OCI-LY7 (cell line): Measurements from ENCODE around the gene PDZD7. TPM values are rescaled to one million over a fixed set of nuclear protein-coding genes. Genes with fewer than 3 reads are reported as not detected.

Source experiments
- BruUV-seq: library from RNA; stranded (reverse); fragments of 400-500 nt; replicated peaks from 2 replicates; lab custom pipeline; 2021; lab: Mats Ljungman, UMichigan
- CTCF ChIA-PET: fragments of 300-600 bp; sonication (Branson Sonifier 250); formaldehyde crosslinking; loops from one replicate; lab custom pipeline; 2022; ENCODE audit warnings: antibody characterized with exemption; ENCODE audit not compliant: unreplicated experiment; lab: Charles Lee
- POLR2A ChIA-PET: fragments of 300-600 bp; sonication (Branson Sonifier 250); formaldehyde crosslinking; loops from one replicate; lab custom pipeline; 2022; ENCODE audit warnings: antibody characterized with exemption; lab: Charles Lee
- DNase-seq: peaks from one replicate; pipeline ENCODE4 v3.0.0-alpha.2; 2015; ENCODE audit warnings: low spot score
- H2AFZ ChIP-seq: fragments of 200-600 bp; sonication (generic), shearing (Covaris generic); 2 replicates; pipeline ENCODE4 v1.6.1; 2014; ENCODE audit warnings: mild to moderate bottlenecking, antibody characterized with exemption, low read length, moderate library complexity
- H3K27ac ChIP-seq: fragments of 200-600 bp; sonication (generic); 2 replicates; pipeline ENCODE4 v1.5.1; 2014; ENCODE audit warnings: mixed run types, low read depth, mild to moderate bottlenecking, moderate library complexity, low read length, inconsistent platforms; ENCODE audit not compliant: poor library complexity, severe bottlenecking
- H3K36me3 ChIP-seq: fragments of 200-600 bp; sonication (generic); 2 replicates; pipeline ENCODE4 v1.6.1; 2014; ENCODE audit warnings: mild to moderate bottlenecking, antibody characterized with exemption, low read length, moderate library complexity, mixed read lengths; ENCODE audit not compliant: insufficient read depth
- H3K4me1 ChIP-seq: fragments of 200-600 bp; sonication (generic); 2 replicates; pipeline ENCODE4 v1.5.1; 2014; ENCODE audit warnings: mild to moderate bottlenecking, low read length; ENCODE audit not compliant: insufficient read depth, poor library complexity, severe bottlenecking
- H3K4me2 ChIP-seq: fragments of 200-600 bp; sonication (generic); 2 replicates; pipeline ENCODE4 v1.6.1; 2014; ENCODE audit warnings: mild to moderate bottlenecking, low read length
- H3K4me3 ChIP-seq: fragments of 200-600 bp; sonication (generic); 2 replicates; pipeline ENCODE4 v1.5.1; 2014; ENCODE audit warnings: mild to moderate bottlenecking, low read depth, low read length; ENCODE audit not compliant: poor library complexity, severe bottlenecking
- H3K79me2 ChIP-seq: fragments of 200-600 bp; sonication (generic); 2 replicates; pipeline ENCODE4 v1.6.1; 2016; ENCODE audit warnings: low read depth, mild to moderate bottlenecking, low read length, moderate library complexity, mixed read lengths; ENCODE audit not compliant: insufficient read depth
- H3K9me2 ChIP-seq: fragments of 200-600 bp; sonication (generic); 2 replicates; pipeline ENCODE4 v1.6.1; 2016; ENCODE audit warnings: mild to moderate bottlenecking, low read length, mixed read lengths; ENCODE audit not compliant: insufficient read depth
- H3K9me3 ChIP-seq: fragments of 200-600 bp; sonication (generic); 2 replicates; pipeline ENCODE4 v1.6.1; 2014; ENCODE audit warnings: mild to moderate bottlenecking, mixed run types, low read length, mixed read lengths
- H4K20me1 ChIP-seq: fragments of 200-600 bp; sonication (generic); 2 replicates; pipeline ENCODE4 v1.6.1; 2014; ENCODE audit warnings: mild to moderate bottlenecking, antibody characterized with exemption, low read length, moderate library complexity, mixed read lengths; ENCODE audit not compliant: insufficient read depth
- EZH2phosphoT487 ChIP-seq: fragments of 200-600 bp; sonication (generic); IDR thresholded peaks from 2 replicates; pipeline ENCODE4 v1.6.1; 2018; ENCODE audit warnings: low read depth, borderline replicate concordance, mild to moderate bottlenecking, mixed run types, antibody characterized with exemption, low read length, moderate library complexity, mixed read lengths
- intact Hi-C: fragments of 100-400 bp; cut with micrococcal nuclease; formaldehyde crosslinking; loops from one replicate; pipeline ENCODE4 v1.10.0; 2022; ENCODE audit not compliant: unreplicated experiment
- total RNA-seq, 2 experiments: library from RNA; depleted of rRNA in 1 of 2; stranded (reverse); fragments of >200 nt in 1 of 2; shearing (Covaris generic) in 1 of 2; gene quantifications; 2 replicates each; pipeline ENCODE4 v1.2.3, GENCODE V29; 2014 to 2022
- TF ChIP-seq, protein P1 (sequence below): fragments of 200-600 bp; sonication (generic); conservative IDR thresholded peaks from 2 replicates; pipeline ENCODE4 v1.5.1; 2014; ENCODE audit warnings: mild to moderate bottlenecking, antibody characterized with exemption, low read length, moderate library complexity, mixed read lengths

PDZD7 gene
- total RNA-seq, 2 experiments from 2014 or later, result 1.6 to 2.1 TPM

DNA sequence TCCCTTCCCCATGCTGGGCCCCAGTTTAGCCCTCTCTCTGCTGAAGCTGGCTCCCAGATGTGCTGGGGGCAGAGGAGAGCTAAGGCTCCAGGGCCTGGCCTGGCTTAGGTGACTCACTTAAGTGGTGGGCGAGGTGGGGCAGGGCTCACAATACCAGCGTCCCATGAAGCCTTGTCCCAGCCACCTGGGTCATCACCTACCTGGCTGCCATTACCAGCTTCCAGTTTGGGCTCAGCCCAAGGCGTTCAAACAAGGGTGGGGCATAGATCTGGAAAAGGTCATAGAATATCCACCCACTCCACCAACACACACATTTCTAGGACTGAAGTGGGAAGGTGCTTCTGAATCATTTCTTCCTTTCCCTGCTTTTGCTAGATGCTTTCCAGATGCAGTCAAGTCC lies 39.2 kb upstream of the PDZD7 start:
- no peak overlapping the region for H2AFZ ChIP-seq
- H3K27ac ChIP-seq, result peak overlapping the region; percentile 59
- intact Hi-C loops, result no loop called here
- H3K4me1 ChIP-seq, result peaks cover 65% of the 10 kb centered on the region
- no peaks in the 10 kb centered on the region for H3K79me2 ChIP-seq
- no peaks in the 10 kb centered on the region for H3K9me2 ChIP-seq
- no peak for TF ChIP-seq EZH2phosphoT487
- TF ChIP-seq, protein P1, sequence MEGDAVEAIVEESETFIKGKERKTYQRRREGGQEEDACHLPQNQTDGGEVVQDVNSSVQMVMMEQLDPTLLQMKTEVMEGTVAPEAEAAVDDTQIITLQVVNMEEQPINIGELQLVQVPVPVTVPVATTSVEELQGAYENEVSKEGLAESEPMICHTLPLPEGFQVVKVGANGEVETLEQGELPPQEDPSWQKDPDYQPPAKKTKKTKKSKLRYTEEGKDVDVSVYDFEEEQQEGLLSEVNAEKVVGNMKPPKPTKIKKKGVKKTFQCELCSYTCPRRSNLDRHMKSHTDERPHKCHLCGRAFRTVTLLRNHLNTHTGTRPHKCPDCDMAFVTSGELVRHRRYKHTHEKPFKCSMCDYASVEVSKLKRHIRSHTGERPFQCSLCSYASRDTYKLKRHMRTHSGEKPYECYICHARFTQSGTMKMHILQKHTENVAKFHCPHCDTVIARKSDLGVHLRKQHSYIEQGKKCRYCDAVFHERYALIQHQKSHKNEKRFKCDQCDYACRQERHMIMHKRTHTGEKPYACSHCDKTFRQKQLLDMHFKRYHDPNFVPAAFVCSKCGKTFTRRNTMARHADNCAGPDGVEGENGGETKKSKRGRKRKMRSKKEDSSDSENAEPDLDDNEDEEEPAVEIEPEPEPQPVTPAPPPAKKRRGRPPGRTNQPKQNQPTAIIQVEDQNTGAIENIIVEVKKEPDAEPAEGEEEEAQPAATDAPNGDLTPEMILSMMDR, result no peak
- H3K4me3 ChIP-seq, result no peak overlapping the region
- ChIA-PET POLR2A (no interaction called here), CTCF (interaction anchor here (0.6 to 0.7 kb wide), 2 partner anchors 20 to 681 kb away, joined by 3 to 4 read pairs; no protein-coding TSS in a partner anchor)
- no peaks in the 10 kb centered on the region for H3K9me3 ChIP-seq
- DNase-seq, result no peak
- no TSS peak for BruUV-seq
- no peaks in the 10 kb centered on the region for H4K20me1 ChIP-seq
- no peaks in the 10 kb centered on the region for H3K36me3 ChIP-seq
- H3K4me2 ChIP-seq, result peak overlapping the region; percentile 55

DNA sequence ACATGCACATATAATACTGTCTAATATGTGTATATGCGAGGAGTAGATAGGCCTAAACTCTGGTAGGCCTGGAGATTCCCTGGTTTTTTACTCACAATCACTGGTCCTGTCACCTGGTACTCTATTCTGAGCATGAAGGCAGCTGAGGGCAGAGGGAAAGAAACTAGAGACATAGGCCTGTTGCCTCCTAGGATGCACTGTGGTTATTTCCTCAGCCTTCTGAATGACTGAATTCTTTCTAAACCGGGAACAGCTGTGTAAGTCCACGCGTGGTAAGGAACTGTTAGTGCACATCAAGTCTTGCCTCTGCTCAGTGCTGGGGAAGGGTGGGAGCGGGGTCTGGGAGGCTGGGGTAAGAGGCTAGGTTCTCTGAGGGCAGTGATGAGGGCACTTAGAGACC lies 38.5 kb upstream of the PDZD7 start:
- H3K27ac ChIP-seq, result peak overlapping the region; percentile 16
- no peak for TF ChIP-seq EZH2phosphoT487
- TF ChIP-seq, protein P1, result no peak
- H3K4me1 ChIP-seq, result peaks cover 65% of the 10 kb centered on the region
- H3K4me3 ChIP-seq, result no peak overlapping the region
- no peak overlapping the region for H2AFZ ChIP-seq
- no peaks in the 10 kb centered on the region for H4K20me1 ChIP-seq
- H3K79me2 ChIP-seq, result no peaks in the 10 kb centered on the region
- no peaks in the 10 kb centered on the region for H3K9me2 ChIP-seq
- no TSS peak for BruUV-seq
- no peaks in the 10 kb centered on the region for H3K9me3 ChIP-seq
- CTCF ChIA-PET, result no interaction called here
- intact Hi-C loops, result no loop called here
- DNase-seq, result no peak
- H3K4me2 ChIP-seq, result no peak overlapping the region
- H3K36me3 ChIP-seq, result no peaks in the 10 kb centered on the region
- POLR2A ChIA-PET, result interaction anchor here (0.9 to 1.1 kb wide), 2 partner anchors 9 to 26 kb away, joined by 3 read pairs; no protein-coding TSS in a partner anchor

DNA sequence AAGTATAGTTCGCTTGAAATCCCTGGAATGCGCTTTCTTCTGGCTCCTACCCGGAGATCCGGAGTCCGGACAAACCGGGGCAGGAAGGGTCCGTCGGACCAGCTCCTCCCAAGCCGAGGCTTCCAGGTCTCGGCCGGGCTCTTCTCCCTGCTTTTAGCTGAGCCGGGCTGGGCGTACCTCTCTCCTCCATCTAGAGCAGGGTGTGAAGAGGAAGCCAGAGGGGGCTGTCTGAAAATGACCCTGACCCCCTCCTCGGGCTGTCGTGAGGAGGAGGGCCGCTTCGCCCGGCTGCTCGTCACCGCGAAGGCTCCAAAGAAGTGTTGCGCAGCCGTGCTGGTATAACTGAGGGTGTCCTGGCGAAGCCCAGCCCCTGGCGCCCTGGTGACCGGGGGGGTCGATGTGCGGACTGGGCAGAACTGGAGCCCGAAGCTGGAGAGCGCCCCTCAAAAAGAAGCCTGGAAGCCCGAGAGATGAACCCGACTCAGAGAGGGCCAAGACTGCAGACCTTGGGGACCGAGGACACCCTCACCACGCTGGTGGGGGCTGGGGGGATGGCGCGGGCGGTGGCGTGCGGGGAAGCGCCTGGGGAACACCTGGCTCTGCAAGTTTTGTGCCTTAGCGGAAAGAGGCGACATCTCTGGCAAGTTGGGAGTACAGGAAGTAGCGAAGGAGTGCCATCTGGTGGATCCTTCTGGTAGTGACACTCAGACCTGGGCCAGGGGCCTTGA lies 36.6 kb upstream of the PDZD7 start:
- peak overlapping the region; percentile 87 for H2AFZ ChIP-seq
- peak overlapping the region; percentile 25 for H3K27ac ChIP-seq
- H3K36me3 ChIP-seq, result no peaks in the 10 kb centered on the region
- TF ChIP-seq, protein P1, result peak; percentile 87
- TF ChIP-seq EZH2phosphoT487, result no peak
- no peaks in the 10 kb centered on the region for H3K9me2 ChIP-seq
- peaks cover 74% of the 10 kb centered on the region for H3K4me1 ChIP-seq
- BruUV-seq, result no TSS peak
- DNase-seq, result peak; percentile 89
- ChIA-PET CTCF (interaction anchor here (0.7 to 1.4 kb wide), 3 partner anchors 16 to 26 kb away, joined by 3 to 5 read pairs (median 3); no protein-coding TSS in a partner anchor), POLR2A (interaction anchor here (1.4 kb wide), 1 partner anchor 26 kb away, joined by 3 read pairs; no protein-coding TSS in a partner anchor)
- H3K9me3 ChIP-seq, result no peaks in the 10 kb centered on the region
- no peaks in the 10 kb centered on the region for H3K79me2 ChIP-seq
- H3K4me3 ChIP-seq, result peak overlapping the region; percentile 71
- H3K4me2 ChIP-seq, result peak overlapping the region; percentile 100
- no peaks in the 10 kb centered on the region for H4K20me1 ChIP-seq
- intact Hi-C loops, result loop anchor here (1.0 to 2.0 kb wide), 3 partner anchors 7 to 26 kb away; no protein-coding TSS in a partner anchor
